GM21360 (cell line): Measurements from ENCODE around the gene LYVE1.

Experiments
- ATAC-seq: cut with Tn5 transposase; IDR thresholded peaks from one replicate; pipeline ENCODE4 v1.9.1; 2021; ENCODE audit warnings: mild to moderate bottlenecking, moderate library complexity; ENCODE audit not compliant: unreplicated experiment

The LYVE1 gene

GRCh38 chr11:10592331-10592730 is 23.9 kb upstream of the LYVE1 start:
- ATAC-seq: no peak

- ATAC-seq: no peak
These were observed 23.3 kb upstream of the LYVE1 start for GRCh38 chr11:10591741-10592140.

- ATAC-seq: no peak
These were observed 21.9 kb upstream of the LYVE1 start for GRCh38 chr11:10590218-10590915.

GRCh38 chr11:10588904-10589303 is 20.4 kb upstream of the LYVE1 start:
- ATAC-seq: no peak

- no peak for ATAC-seq
These were observed 19.5 kb upstream of the LYVE1 start for GRCh38 chr11:10587995-10588394.

GRCh38 chr11:10587388-10587787 is 18.9 kb upstream of the LYVE1 start:
- no peak for ATAC-seq

GRCh38 chr11:10584071-10584501 is 15.6 kb upstream of the LYVE1 start:
- ATAC-seq: no peak

GRCh38 chr11:10581481-10582019 is 13.1 kb upstream of the LYVE1 start:
- ATAC-seq: no peak

GRCh38 chr11:10580623-10581022 is 12.2 kb upstream of the LYVE1 start:
- ATAC-seq: no peak

- ATAC-seq: no peak
These were observed 11.2 kb upstream of the LYVE1 start for GRCh38 chr11:10579700-10580099.

- ATAC-seq: no peak
These were observed 7.6 kb upstream of the LYVE1 start for GRCh38 chr11:10576035-10576398.

GRCh38 chr11:10575346-10576034 is 7.0 kb upstream of the LYVE1 start:
- ATAC-seq: no peak

GRCh38 chr11:10573556-10573955 is 5.1 kb upstream of the LYVE1 start:
- ATAC-seq: no peak

- ATAC-seq: no peak
These were observed 4.6 kb upstream of the LYVE1 start for GRCh38 chr11:10573028-10573427.

GRCh38 chr11:10572533-10572932 is 4.1 kb upstream of the LYVE1 start:
- no peak for ATAC-seq

- ATAC-seq: no peak
These were observed 1.0 kb downstream of the LYVE1 start for GRCh38 chr11:10567446-10567845.

GRCh38 chr11:10566257-10566957 is 2.1 kb downstream of the LYVE1 start:
- ATAC-seq: no peak

- ATAC-seq: no peak
These were observed 3.0 kb downstream of the LYVE1 start for GRCh38 chr11:10565493-10565892.

- ATAC-seq: no peak
These were observed 3.7 kb downstream of the LYVE1 start for GRCh38 chr11:10564696-10565318.

GRCh38 chr11:10564030-10564429 is 4.4 kb downstream of the LYVE1 start:
- no peak for ATAC-seq

GRCh38 chr11:10561947-10562346 is 6.5 kb downstream of the LYVE1 start:
- no peak for ATAC-seq
